ENCODE results near the gene IMMP2L. TPM values are rescaled to one million over a fixed set of nuclear protein-coding genes. Genes with fewer than 3 reads are reported as not detected.

The IMMP2L gene
- total and polyA plus RNA-seq, 7 donors: 9.3 to 43.0 (median 19.2) TPM

DNA sequence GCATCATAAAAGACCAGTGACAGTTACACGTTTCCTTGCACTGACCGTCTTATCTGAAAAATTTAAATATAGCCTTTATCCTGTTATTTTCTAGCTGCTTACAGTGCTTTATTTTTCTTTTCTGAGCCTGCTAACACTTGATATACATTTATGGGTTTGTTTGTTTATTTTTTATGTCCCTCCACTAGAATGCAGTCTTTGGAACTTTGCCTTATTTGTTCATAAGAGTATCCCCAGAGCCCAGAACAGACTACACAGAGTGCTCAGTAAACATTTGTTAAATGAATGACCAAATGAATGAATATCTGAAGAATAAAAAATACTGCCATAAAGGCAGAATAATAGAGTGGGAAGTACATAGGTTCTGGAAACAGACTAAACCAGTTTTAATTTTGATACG is 673.7 kb downstream of the IMMP2L start:
- 68 to 76% (median 68%) methylated on average over 3 of the region's 3 CpGs for WGBS, 3 donors
- Histone ChIP-seq H3K36me3 (ENCODE audit: insufficient read depth in 1 of 2, low read depth in 1 of 2) (no peaks in the 10 kb centered on the region), H3K4me1 (no peaks in the 10 kb centered on the region), H3K9me3 (no peaks in the 10 kb centered on the region), H3K4me3 (no peak overlapping the region), H3K27me3 (ENCODE audit: insufficient read depth in 3 of 3, low read length in 2 of 3) (no peaks in the 10 kb centered on the region), H3K27ac (no peak overlapping the region)
- no peak for DNase-seq
- no peak for ATAC-seq
- TF ChIP-seq, protein P1, sequence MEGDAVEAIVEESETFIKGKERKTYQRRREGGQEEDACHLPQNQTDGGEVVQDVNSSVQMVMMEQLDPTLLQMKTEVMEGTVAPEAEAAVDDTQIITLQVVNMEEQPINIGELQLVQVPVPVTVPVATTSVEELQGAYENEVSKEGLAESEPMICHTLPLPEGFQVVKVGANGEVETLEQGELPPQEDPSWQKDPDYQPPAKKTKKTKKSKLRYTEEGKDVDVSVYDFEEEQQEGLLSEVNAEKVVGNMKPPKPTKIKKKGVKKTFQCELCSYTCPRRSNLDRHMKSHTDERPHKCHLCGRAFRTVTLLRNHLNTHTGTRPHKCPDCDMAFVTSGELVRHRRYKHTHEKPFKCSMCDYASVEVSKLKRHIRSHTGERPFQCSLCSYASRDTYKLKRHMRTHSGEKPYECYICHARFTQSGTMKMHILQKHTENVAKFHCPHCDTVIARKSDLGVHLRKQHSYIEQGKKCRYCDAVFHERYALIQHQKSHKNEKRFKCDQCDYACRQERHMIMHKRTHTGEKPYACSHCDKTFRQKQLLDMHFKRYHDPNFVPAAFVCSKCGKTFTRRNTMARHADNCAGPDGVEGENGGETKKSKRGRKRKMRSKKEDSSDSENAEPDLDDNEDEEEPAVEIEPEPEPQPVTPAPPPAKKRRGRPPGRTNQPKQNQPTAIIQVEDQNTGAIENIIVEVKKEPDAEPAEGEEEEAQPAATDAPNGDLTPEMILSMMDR (IDR thresholded peaks at IDR 0.05): no peak
- intact Hi-C loops (cut with DNase I): no loop called here

DNA sequence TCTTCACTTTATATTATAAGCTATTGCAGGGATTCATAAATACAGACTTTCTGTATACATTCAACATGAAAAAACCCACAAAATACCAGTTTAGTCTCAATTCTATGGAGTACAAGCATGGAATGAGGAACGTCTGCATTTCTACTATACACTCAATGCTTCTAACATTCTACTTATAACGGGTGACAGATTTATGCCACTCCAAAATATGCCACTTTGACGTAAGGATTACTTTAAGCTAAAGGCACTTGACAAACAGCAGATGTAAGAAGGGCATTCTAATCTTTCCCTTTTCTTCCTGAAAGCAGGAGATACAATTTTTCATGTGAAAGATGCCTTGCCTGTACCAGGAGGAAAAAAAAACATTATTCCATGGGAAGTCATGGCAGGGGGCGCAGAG is 676.8 kb downstream of the IMMP2L start:
- intact Hi-C loops (cut with DNase I): no loop called here
- Histone ChIP-seq H3K9me3 (no peaks in the 10 kb centered on the region), H3K27me3 (ENCODE audit: insufficient read depth in 3 of 3, low read length in 2 of 3) (no peaks in the 10 kb centered on the region), H3K4me1 (no peaks in the 10 kb centered on the region), H3K27ac (no peak overlapping the region), H3K4me3 (no peak overlapping the region), H3K36me3 (ENCODE audit: insufficient read depth in 1 of 2, low read depth in 1 of 2) (no peaks in the 10 kb centered on the region)
- no peak for ATAC-seq
- DNase-seq: no peak
- TF ChIP-seq, protein P1 (IDR thresholded peaks at IDR 0.05): no peak
- WGBS, 3 donors: 64 to 76% (median 68%) methylated on average over 4 of the region's 4 CpGs

DNA sequence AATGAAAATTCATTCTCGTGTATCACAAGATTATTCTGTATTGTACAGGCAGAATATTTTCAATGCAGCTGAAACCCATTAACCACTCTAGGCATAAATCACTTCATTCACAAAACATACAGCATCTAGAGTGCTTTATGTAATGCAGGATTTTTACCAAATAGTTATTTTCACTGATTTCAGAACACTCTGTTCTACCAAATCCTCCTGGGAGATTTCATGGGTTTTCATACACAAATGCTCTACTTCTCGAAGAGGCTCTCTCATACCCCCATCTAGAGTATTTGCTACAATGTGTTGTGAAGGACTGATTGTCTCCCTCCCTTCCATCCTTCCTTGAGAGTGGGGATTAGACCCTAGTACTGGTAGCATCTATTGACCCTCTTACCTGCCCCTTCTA is 680.6 kb downstream of the IMMP2L start:
- TF ChIP-seq, protein P1 (IDR thresholded peaks at IDR 0.05): no peak
- Histone ChIP-seq H3K4me1 (no peaks in the 10 kb centered on the region), H3K27me3 (ENCODE audit: insufficient read depth in 3 of 3, low read length in 2 of 3) (no peaks in the 10 kb centered on the region), H3K27ac (no peak overlapping the region), H3K36me3 (ENCODE audit: insufficient read depth in 1 of 2, low read depth in 1 of 2) (no peaks in the 10 kb centered on the region), H3K9me3 (no peaks in the 10 kb centered on the region), H3K4me3 (no peak overlapping the region)
- no peak for DNase-seq
- ATAC-seq: no peak
- intact Hi-C loops (cut with DNase I): no loop called here
- 46 to 81% (median 74%) methylated on average over 2 of the region's 2 CpGs for whole genome bisulfite sequencing, 3 donors

DNA sequence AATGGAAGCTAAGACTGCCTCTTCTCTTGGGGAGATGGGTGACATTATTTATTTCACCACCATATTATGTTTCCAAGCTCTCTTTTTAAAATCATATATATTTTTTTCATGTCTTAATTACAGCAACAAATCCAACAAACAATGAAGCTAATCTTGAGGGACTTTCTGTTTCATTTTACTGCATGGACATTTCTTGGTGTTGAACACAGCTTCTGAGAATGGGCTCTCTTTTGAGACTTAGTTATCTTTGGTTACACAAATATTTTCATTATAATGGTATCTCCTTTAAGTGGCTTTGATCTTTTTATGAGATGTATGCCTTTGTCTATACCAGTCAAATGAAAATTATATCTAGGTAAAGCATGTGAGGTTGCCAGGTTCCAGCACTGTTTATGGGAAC is 681.3 kb downstream of the IMMP2L start:
- intact Hi-C loops (cut with DNase I): no loop called here
- Histone ChIP-seq H3K9me3 (no peaks in the 10 kb centered on the region), H3K27me3 (ENCODE audit: insufficient read depth in 3 of 3, low read length in 2 of 3) (no peaks in the 10 kb centered on the region), H3K4me1 (no peaks in the 10 kb centered on the region), H3K27ac (no peak overlapping the region), H3K36me3 (ENCODE audit: insufficient read depth in 1 of 2, low read depth in 1 of 2) (no peaks in the 10 kb centered on the region), H3K4me3 (no peak overlapping the region)
- TF ChIP-seq, protein P1 (IDR thresholded peaks at IDR 0.05): no peak
- DNase-seq (no peak), ATAC-seq (no peak)

DNA sequence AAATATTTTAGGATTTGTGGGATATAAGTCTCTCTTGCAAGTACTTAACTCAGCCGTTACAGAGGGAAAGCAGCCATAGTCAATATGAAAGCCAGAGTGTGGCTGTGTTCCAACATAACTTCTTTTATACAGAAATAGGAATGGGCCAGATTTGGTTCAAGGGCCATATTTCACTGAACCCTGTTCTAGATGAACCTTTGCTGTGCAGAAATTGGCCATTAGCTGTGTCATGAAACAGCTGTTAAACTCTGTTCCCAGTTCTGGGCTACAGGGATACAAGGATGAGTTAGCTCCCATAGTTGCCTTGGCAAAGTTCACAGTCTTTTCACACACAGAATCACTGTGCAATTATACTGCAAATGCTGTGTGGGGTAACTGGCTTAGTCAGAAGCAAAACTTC is 685.3 kb downstream of the IMMP2L start:
- Histone ChIP-seq H3K27ac (no peak overlapping the region), H3K4me1 (no peaks in the 10 kb centered on the region), H3K9me3 (no peaks in the 10 kb centered on the region), H3K36me3 (ENCODE audit: insufficient read depth in 1 of 2, low read depth in 1 of 2) (no peaks in the 10 kb centered on the region), H3K4me3 (no peak overlapping the region), H3K27me3 (ENCODE audit: insufficient read depth in 3 of 3, low read length in 2 of 3) (no peaks in the 10 kb centered on the region)
- DNase-seq: no peak
- TF ChIP-seq, protein P1 (IDR thresholded peaks at IDR 0.05): no peak
- peak in 1 of 4 donors; percentile 30 for ATAC-seq
- WGBS, 3 donors: 42 to 80% (median 47%) methylated on average over 1 of the region's 1 CpG
- intact Hi-C loops (cut with DNase I): no loop called here

All from psoas muscle (tissue), 8 donors.